Retina (tissue), 1 donor: ENCODE results near the gene CCDC78.

Experiments
- DNase-seq: peaks from one replicate; pipeline ENCODE4 v3.0.0-alpha.2; 2016

The CCDC78 gene

DNA sequence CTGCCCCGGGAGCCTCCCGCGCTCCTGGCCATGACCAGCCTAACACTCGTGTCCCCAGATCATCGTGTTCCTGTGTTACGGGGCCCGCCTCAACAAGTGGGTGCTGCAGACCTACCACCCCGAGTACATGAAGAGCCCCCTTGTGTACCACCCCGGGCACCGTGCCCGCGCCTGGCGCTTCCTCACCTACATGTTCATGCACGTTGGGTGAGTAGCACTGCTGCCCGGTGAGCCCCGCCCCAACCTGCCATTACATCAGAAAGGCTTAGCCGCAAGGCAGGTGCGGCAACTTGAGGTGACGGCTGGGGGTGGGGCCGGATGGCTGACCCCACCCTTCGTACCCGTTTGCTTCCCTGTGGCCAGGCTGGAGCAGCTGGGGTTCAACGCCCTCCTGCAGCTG is 49.3 kb downstream of the CCDC78 start:
- DNase-seq, result no peak

GRCh38 chr16:676565-676902 is 49.7 kb downstream of the CCDC78 start:
- DNase-seq, result no peak

DNA sequence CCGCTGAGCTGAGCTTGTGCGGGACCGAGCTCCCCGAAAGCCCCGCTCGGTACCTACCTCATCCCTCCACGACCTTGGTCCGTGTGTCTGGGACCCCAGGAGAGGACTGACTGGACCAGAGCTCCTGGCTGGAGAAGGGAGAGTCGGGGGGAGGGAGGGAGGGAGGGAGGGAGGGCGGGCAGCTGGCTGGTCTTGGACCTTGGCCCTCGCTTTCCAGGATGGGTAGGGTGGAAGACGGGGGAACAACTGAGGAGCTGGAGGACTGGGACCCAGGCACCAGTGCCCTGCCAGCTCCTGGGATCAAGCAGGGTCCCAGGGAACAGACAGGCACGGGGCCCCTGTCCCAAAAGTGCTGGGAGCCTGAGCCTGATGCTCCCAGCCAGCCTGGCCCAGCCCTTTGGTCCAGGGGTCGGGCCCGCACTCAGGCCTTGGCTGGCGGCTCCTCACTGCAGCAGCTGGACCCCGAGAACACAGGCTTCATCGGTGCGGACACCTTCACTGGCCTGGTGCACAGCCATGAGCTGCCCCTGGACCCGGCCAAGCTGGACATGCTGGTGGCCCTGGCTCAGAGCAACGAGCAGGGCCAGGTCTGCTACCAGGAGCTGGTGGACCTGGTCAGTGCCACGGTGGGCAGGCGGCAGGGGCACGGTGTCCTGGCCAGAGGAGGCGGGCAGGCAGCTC is 50.2 kb downstream of the CCDC78 start:
- DNase-seq, result no peak

GRCh38 chr16:674968-675883 is 51.0 kb downstream of the CCDC78 start, which contains the start of gene RHBDL1:
Gene RHBDL1, plus strand, starts transcription at chr16:675671. Its CDS starts 120 bp downstream, at chr16:675791.
- no peak for DNase-seq

GRCh38 chr16:674214-674881 is 51.9 kb downstream of the CCDC78 start:
- DNase-seq, result no peak

DNA sequence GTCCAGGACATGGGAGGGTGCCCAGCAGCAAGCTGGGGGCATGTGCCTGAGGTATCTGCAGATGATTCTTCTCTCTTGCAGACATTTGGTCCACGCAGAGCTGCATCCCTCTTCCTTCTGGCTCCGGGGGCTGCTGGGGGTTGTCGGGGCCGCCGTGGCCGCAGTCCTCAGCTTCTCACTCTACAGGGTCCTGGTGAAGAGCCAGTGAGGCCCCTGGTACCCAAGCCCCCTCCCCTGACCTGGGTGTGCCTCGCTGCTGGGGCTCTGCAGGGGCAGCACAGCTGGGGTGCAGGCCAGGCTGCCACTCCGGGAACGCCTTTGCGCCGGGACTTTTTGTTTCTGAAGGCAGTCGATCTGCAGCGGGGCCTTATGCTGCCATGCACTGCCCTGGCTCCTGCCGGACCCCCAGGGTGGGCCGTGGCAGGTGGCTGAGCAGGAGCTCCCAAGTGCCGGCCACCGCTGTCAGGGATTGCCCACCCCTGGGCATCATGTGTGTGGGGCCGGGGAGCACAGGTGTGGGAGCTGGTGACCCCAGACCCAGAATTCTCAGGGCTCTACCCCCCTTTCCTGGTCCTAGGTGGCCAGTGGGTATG is 52.7 kb downstream of the CCDC78 start:
- DNase-seq, result no peak

GRCh38 chr16:672851-673250 is 53.4 kb downstream of the CCDC78 start:
- no peak for DNase-seq
